ENCODE data around the gene ATP13A3. TPM values are rescaled to one million over a fixed set of nuclear protein-coding genes. Genes with fewer than 3 reads are reported as not detected.
"Not testable (repeated sequence)": the region's sequence is repeated elsewhere in the genome, so short reads cannot be mapped to it uniquely, and the experiment has no call there.

The ATP13A3 gene
- total RNA-seq, 1 donor from 2014 or later = 79.2 TPM

DNA sequence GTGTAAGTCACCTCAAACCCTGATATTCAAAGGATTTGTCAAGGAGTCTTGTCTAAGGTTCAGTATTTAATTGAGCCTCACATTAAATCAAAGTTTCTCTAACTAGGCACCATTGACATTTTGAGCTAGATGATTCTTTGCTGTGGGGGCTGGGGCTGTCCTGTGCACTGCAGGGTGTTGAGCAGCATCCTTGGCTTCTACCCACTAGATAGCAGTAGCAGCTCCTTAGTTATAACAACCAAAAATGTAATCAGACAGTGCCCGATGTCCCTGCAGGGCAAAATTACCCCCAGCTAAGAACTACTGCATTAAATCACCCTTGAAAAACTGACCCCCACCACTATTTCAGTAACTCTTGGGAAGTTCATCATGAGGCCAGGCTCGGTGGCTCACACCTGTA is 17.3 kb upstream of the ATP13A3 start:
- Histone ChIP-seq H3K4me3 (ENCODE audit: insufficient read depth, low read depth, low read length) (no peak overlapping the region), H3K79me2 (ENCODE audit: insufficient read depth, low read length) (no peaks in the 10 kb centered on the region), H3K9ac (ENCODE audit: low read length) (no peak overlapping the region), H3K36me3 (ENCODE audit: insufficient read depth, low read length) (no peaks in the 10 kb centered on the region), H3K27ac (ENCODE audit: low read depth, low read length) (no peak overlapping the region), H2AFZ (ENCODE audit: low read depth, low read length) (no peak overlapping the region), H3K27me3 (ENCODE audit: insufficient read depth, low read length) (no peaks in the 10 kb centered on the region), H4K20me1 (ENCODE audit: insufficient read depth, low read length) (no peaks in the 10 kb centered on the region), H3K9me3 (ENCODE audit: insufficient read depth, low read depth, low read length) (no peaks in the 10 kb centered on the region), H3K4me1 (ENCODE audit: insufficient read depth, low read length) (peaks cover 4% of the 10 kb centered on the region), H3K4me2 (ENCODE audit: low read length) (no peak overlapping the region)
- no peak for FAIRE-seq
- TF ChIP-seq, protein P1, sequence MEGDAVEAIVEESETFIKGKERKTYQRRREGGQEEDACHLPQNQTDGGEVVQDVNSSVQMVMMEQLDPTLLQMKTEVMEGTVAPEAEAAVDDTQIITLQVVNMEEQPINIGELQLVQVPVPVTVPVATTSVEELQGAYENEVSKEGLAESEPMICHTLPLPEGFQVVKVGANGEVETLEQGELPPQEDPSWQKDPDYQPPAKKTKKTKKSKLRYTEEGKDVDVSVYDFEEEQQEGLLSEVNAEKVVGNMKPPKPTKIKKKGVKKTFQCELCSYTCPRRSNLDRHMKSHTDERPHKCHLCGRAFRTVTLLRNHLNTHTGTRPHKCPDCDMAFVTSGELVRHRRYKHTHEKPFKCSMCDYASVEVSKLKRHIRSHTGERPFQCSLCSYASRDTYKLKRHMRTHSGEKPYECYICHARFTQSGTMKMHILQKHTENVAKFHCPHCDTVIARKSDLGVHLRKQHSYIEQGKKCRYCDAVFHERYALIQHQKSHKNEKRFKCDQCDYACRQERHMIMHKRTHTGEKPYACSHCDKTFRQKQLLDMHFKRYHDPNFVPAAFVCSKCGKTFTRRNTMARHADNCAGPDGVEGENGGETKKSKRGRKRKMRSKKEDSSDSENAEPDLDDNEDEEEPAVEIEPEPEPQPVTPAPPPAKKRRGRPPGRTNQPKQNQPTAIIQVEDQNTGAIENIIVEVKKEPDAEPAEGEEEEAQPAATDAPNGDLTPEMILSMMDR (IDR thresholded peaks at IDR 0.05; ENCODE audit: insufficient read depth, low read depth, low read length) = no peak
- no peak for TF ChIP-seq EZH2 (IDR thresholded peaks at IDR 0.05; ENCODE audit: insufficient read depth, low read length)
- Mint-ChIP-seq H3K27me3 (ENCODE audit: low read depth, unreplicated experiment) (no peaks in the 10 kb centered on the region), H3K9me3 (ENCODE audit: unreplicated experiment) (no peaks in the 10 kb centered on the region), H3K4me3 (ENCODE audit: unreplicated experiment) (no peak overlapping the region), H3K27ac (ENCODE audit: unreplicated experiment) (no peak overlapping the region), H3K36me3 (ENCODE audit: low read depth, unreplicated experiment) (no peaks in the 10 kb centered on the region), H3K4me1 (ENCODE audit: low read depth, unreplicated experiment) (peaks cover 9% of the 10 kb centered on the region)
- DNase-seq (ENCODE audit: low read depth) = no peak

DNA sequence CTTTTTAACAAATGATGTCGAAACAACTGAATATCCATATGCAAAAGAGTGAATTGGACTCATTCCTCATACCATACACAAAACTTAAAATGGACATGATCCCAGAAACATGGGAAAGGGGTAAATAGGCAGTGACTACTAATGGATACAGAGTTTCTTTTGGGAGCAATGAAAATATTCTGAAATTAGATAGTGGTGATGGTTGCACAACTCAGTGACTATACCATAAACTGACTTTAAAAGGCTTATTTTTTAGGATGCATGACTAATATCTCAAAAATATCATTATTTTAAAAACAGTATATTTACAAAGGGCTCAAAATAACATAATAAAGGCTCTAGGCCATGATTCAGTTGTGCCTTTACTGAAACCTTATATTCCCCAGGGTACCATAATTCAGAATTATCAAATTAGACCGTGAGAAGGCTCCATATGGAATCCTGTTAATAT is 16.3 kb upstream of the ATP13A3 start:
- Histone ChIP-seq H3K9ac (ENCODE audit: low read length) (no peak overlapping the region), H3K9me3 (ENCODE audit: insufficient read depth, low read depth, low read length) (no peaks in the 10 kb centered on the region), H3K27me3 (ENCODE audit: insufficient read depth, low read length) (no peaks in the 10 kb centered on the region), H3K27ac (ENCODE audit: low read depth, low read length) (no peak overlapping the region), H2AFZ (ENCODE audit: low read depth, low read length) (no peak overlapping the region), H3K4me1 (ENCODE audit: insufficient read depth, low read length) (peaks cover 4% of the 10 kb centered on the region), H4K20me1 (ENCODE audit: insufficient read depth, low read length) (no peaks in the 10 kb centered on the region), H3K36me3 (ENCODE audit: insufficient read depth, low read length) (no peaks in the 10 kb centered on the region), H3K4me2 (ENCODE audit: low read length) (no peak overlapping the region), H3K4me3 (ENCODE audit: insufficient read depth, low read depth, low read length) (no peak overlapping the region), H3K79me2 (ENCODE audit: insufficient read depth, low read length) (no peaks in the 10 kb centered on the region)
- Mint-ChIP-seq H3K9me3 (ENCODE audit: unreplicated experiment) (no peaks in the 10 kb centered on the region), H3K27me3 (ENCODE audit: low read depth, unreplicated experiment) (no peaks in the 10 kb centered on the region), H3K4me3 (ENCODE audit: unreplicated experiment) (no peak overlapping the region), H3K4me1 (ENCODE audit: low read depth, unreplicated experiment) (peaks cover 12% of the 10 kb centered on the region), H3K36me3 (ENCODE audit: low read depth, unreplicated experiment) (no peaks in the 10 kb centered on the region), H3K27ac (ENCODE audit: unreplicated experiment) (no peak overlapping the region)
- TF ChIP-seq EZH2 (IDR thresholded peaks at IDR 0.05; ENCODE audit: insufficient read depth, low read length) = no peak
- TF ChIP-seq, protein P1 (IDR thresholded peaks at IDR 0.05; ENCODE audit: insufficient read depth, low read depth, low read length) = no peak
- DNase-seq (ENCODE audit: low read depth) (no peak), FAIRE-seq (no peak)

DNA sequence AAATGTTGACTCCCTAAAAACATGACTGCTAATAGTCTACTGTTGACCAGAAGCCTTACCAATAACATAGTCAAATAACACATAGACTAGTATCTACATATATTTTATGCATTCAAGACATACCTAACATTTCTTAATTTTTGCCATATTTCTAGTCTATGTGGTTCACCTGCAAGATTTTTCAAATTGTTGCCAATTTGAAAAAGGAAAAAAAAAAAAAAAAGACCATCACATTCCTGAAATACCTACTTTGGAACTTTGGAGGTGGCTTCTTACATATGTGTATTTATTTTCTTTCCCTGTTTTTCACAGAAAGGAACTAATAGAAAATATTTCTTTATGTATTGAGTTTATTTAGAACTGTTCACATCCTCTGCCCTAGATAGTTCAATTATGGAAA is 13.4 kb upstream of the ATP13A3 start:
- TF ChIP-seq EZH2 (IDR thresholded peaks at IDR 0.05; ENCODE audit: insufficient read depth, low read length) = no peak
- TF ChIP-seq, protein P1 (IDR thresholded peaks at IDR 0.05; ENCODE audit: insufficient read depth, low read depth, low read length) = no peak
- H3K27ac Mint-ChIP-seq (ENCODE audit: unreplicated experiment) = no peak overlapping the region

DNA sequence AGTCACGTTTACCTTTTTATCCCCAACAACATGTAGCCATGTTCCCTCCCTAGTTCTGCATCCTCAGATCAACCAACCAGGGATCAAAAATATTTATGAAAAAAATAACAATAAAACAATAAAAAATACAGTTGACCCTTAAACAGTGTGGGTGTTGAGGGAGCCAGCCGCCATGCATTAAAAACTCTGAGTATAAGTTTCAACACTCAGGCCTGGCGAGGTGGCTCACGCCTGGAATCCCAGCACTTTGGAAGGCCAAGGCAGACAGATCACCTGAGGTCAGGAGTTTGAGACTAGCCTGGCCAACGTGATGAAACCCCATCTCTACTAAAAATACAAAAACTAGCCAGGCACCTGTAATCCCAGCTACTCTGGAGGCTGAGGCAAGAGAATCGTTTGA is 12.7 kb upstream of the ATP13A3 start:
- not testable (repeated sequence) for H3K27ac Mint-ChIP-seq (ENCODE audit: unreplicated experiment); H3K36me3 Mint-ChIP-seq (ENCODE audit: low read depth, unreplicated experiment); H3K27me3 Mint-ChIP-seq (ENCODE audit: low read depth, unreplicated experiment); H3K9ac ChIP-seq (ENCODE audit: low read length); H3K27me3 ChIP-seq (ENCODE audit: insufficient read depth, low read length); H4K20me1 ChIP-seq (ENCODE audit: insufficient read depth, low read length); FAIRE-seq; H3K4me3 Mint-ChIP-seq (ENCODE audit: unreplicated experiment); H3K4me2 ChIP-seq (ENCODE audit: low read length); H3K9me3 ChIP-seq (ENCODE audit: insufficient read depth, low read depth, low read length); H2AFZ ChIP-seq (ENCODE audit: low read depth, low read length); H3K27ac ChIP-seq (ENCODE audit: low read depth, low read length); DNase-seq (ENCODE audit: low read depth); H3K4me1 ChIP-seq (ENCODE audit: insufficient read depth, low read length); H3K36me3 ChIP-seq (ENCODE audit: insufficient read depth, low read length); H3K9me3 Mint-ChIP-seq (ENCODE audit: unreplicated experiment); H3K79me2 ChIP-seq (ENCODE audit: insufficient read depth, low read length); H3K4me3 ChIP-seq (ENCODE audit: insufficient read depth, low read depth, low read length)
- peaks cover 13% of the 10 kb centered on the region for H3K4me1 Mint-ChIP-seq (ENCODE audit: low read depth, unreplicated experiment)

More for the DNA sequence above, 13.4 kb upstream of the ATP13A3 start:
- peaks cover 4% of the 10 kb centered on the region for H3K4me1 ChIP-seq (ENCODE audit: insufficient read depth, low read length)
- no peak overlapping the region for H2AFZ ChIP-seq (ENCODE audit: low read depth, low read length)
- H4K20me1 ChIP-seq (ENCODE audit: insufficient read depth, low read length) = no peaks in the 10 kb centered on the region
- H3K4me2 ChIP-seq (ENCODE audit: low read length) = no peak overlapping the region
- no peaks in the 10 kb centered on the region for H3K79me2 ChIP-seq (ENCODE audit: insufficient read depth, low read length)
- Mint-ChIP-seq H3K9me3 (ENCODE audit: unreplicated experiment) (no peaks in the 10 kb centered on the region), H3K36me3 (ENCODE audit: low read depth, unreplicated experiment) (no peaks in the 10 kb centered on the region), H3K27me3 (ENCODE audit: low read depth, unreplicated experiment) (no peaks in the 10 kb centered on the region), H3K4me1 (ENCODE audit: low read depth, unreplicated experiment) (peaks cover 13% of the 10 kb centered on the region), H3K4me3 (ENCODE audit: unreplicated experiment) (no peak overlapping the region)
- no peak overlapping the region for H3K4me3 ChIP-seq (ENCODE audit: insufficient read depth, low read depth, low read length)
- no peak overlapping the region for H3K27ac ChIP-seq (ENCODE audit: low read depth, low read length)
- H3K9me3 ChIP-seq (ENCODE audit: insufficient read depth, low read depth, low read length) = no peaks in the 10 kb centered on the region
- DNase-seq (ENCODE audit: low read depth) = no peak
- H3K36me3 ChIP-seq (ENCODE audit: insufficient read depth, low read length) = no peaks in the 10 kb centered on the region
- no peak for FAIRE-seq
- no peaks in the 10 kb centered on the region for H3K27me3 ChIP-seq (ENCODE audit: insufficient read depth, low read length)
- no peak overlapping the region for H3K9ac ChIP-seq (ENCODE audit: low read length)
